HG03064 (cell line): ENCODE results near the gene RS1.

Experiments
- ATAC-seq: cut with Tn5 transposase; IDR thresholded peaks from one replicate; pipeline ENCODE4 v1.9.1; 2021; ENCODE audit warnings: low read depth; ENCODE audit not compliant: unreplicated experiment

The RS1 gene

DNA sequence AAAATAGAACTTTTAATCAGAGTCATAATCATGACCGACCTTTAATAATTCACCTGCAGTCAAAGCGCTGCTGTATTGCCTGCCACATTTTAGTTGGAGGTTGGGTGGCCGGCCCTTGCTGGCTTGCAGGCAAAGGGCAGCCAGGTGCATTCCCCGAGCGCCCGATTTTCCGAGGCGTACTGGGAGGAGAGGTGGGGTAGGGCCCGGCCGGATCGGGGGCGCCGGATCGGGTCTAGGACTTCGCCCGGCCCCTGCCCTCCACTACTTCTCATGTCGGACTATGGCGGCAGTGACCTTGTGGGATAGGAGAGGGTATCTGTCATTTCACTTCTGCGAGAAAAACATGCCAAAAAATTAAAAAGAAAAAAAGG, 2.5 kb upstream of the RS1 start:
- peak; percentile 28 for ATAC-seq

DNA sequence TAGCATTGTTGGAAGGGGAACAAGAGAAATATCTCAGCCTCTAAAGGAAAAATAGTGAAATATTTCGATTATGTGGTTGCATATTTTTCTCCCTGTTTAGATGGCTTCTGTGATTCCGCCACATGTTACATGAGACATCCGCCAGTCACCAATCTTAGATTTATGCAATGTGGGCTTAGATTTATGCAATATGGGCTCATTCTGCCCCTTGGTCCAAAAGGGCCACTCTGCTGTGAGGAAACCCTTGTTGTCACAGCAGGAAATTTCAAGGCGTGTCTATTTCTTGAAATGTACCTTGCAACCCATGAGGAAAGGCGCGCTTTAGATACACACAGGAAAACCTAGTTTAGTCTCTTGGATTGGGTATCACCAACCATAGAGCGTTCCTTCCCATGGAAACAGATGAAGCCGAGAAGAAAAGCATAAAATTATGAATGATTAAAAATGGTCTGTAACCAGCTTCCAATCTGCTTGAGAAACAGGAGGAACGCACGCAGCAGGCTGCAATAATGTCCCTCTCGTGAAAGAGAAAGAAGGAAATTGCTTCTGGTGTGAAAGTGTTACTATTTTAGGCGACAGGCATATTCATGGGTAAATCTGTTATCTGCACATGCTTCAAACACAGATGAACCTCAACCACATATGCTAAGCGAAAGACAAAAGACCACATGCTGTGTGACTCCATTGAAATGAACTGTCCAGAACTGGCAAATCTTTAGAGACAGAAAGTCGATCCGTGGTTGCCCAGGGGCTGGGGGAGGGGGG, 3.7 kb downstream of the RS1 start:
- no peak for ATAC-seq

DNA sequence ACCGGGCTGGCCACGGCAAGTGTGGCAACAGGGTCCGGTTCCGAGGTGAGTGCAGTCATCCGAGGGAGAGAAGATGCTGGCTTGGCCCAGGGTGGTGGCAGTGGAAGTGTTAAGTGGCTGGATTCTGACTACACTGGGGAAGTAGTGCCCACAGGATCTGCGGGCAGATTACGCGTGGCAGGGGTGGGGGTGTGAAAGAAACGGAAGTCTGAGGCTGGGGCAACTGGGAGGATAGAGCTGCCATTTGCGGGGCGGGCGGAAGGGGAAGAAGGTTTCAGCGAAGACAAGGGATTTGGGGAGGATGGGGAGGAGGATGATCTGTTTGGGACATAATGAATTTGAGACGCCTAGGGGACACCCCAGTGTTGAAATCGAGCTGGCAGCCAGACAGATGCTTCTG, 5.3 kb downstream of the RS1 start:
- ATAC-seq = no peak

DNA sequence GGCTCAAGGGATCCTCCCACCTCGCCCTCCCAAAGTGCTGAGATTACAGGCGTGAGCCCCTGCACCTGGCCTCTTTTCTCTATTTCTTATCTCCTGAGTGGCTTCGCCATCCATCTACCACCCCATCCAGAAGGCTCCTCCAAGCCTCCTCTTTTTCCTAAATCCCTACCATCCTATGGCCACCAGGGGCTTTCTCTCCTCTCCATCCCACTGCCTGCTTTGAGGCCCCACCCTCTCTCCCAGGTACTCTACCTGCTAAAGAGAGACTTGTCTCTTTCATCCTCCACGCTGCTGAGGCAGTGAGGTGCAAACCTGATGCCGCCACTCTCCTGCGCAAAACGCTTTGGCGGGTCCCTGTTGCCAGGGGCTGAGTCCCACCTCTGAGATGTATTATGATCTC, 7.0 kb downstream of the RS1 start:
- no peak for ATAC-seq

DNA sequence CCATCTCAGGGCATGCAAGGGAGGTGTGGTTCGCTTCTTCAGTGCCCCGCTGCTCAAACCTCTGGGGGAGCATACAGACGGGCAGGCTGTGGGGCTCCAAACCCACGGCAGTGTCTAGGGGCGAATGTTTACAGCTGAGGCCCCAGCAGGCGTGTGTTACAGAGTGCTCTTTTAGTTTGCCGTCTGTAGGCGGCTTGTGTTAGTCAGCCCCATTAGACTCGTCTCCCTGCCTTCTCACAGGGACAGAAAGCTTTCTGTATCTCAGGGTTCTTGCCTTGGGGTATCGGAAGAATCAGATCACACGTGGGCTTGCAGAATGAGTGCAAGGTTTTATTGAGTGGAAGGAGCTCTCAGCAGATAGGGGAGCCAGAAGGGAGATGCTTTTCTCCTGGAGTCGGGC, 10.6 kb downstream of the RS1 start:
- ATAC-seq = no peak

DNA sequence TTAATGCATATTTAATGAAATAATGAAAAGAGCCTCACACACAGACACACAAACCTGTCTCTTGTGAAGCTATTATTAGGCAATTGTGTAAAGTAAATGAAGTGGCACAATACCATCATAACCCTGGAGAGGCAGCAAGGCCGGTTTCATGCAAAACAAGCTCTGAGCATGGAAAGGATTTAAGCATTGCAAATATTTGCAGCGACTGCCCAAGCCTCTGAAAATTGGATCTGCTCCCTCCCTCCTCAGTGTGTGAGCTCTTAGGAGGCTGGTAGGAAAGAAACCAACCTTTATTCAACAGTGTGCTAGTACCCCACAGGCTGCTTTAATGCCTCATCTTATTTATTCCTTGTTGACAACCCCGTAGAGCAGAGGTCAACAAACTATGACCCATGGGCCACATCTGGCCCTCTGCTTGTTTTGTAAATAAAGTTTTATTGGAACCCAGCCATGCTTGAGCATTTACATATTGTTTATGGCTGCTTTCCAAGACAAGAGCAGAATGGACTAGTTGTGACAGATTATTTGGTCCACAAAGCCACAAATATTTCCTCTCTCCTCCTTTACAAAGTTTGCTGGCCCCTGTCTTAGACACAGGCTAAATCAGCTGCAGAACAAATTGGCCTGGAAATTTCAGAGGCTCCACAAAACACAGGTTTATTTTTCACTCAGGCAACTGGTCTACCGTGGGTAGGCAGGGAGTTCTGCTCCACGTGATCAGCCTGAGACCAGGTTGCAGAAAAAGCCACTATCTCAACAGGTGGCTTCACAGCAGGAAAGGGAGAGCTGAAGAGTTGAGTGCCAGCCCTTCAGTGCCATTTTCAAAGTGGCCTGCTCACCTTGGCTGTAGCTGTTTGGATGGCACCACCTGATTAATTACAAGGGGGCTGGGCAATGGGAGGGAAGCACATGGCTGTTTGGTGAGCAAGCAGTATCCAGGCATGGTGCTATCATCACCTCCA, 16.8 kb downstream of the RS1 start:
- no peak for ATAC-seq

DNA sequence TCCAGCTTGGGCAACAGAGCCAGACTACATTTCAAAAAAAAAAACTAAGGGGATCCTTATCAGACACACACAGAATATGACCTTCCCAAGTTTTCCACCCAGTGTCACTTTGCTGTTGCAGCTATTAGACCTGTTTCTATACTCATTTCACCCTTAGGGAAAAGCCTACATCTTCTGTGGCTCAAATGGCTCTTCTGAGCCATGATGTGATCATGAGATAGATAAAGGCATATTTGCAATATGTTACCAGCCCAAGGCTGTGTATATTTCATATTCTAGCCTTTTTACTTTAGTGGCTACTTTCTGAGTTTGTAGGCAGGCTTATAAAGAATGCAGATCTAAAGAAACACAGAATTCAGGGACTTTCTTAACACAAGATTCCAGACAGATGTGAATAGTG, 19.3 kb downstream of the RS1 start:
- ATAC-seq = no peak

DNA sequence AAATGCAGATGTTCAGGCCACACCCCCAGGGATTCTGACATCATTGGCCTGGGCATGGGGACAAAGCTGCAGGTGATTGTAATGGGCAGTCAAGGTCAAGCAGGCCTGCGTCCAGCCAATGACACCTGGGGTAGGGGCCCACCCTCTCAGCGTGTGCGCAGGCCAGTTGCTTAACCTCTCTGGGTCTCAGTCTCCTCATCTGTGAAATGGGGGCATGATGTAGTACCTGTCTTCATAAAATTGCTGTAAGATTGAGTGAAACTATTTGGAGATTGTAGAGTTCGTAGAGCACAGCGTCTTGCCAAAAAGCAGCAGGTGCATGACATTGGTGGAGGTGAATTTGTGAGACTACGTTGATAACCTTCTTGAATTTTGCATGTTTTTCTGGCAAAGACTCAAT, 21.2 kb downstream of the RS1 start:
- no peak for ATAC-seq

DNA sequence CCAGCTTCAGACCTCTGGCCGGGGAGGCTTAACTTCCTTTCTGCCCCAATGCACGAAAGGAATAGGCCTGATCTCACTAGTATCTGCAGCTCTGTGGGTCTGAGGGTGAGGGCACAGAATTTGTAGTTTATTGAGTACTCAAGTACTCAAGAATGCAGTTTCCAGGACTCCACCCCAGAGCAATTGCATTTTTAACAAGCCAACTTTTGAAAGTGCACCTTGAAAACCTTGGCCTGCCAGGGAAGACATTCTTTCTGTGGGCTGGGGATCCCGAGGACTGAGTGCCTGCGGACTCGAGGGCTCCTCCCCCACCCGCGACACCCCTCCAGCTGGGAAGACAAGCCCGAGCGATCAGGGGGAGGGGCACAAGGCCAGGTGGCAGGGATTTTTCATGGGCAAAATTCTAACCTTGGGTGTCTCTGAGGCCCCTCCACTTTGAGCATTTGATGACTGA, 22.4 kb downstream of the RS1 start:
- no peak for ATAC-seq

DNA sequence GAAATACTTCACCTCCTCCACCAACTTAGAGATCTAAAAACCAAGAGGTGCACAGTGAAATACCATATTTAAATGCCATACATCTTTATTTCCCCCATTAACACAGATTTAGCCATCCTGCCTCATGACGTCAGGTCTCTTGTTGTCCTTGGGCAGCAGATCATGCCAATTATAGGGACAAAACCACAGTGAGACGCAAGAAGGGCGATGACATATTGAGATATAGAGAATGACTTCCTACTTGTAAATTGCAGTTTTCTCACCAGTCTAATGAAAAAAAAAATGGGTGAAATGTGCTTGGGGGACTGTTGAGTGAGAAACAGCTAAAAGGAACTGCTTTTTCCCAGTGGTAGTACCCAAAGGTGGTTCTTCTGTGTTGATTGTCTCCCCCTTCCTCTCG, 24.3 kb downstream of the RS1 start:
- no peak for ATAC-seq

DNA sequence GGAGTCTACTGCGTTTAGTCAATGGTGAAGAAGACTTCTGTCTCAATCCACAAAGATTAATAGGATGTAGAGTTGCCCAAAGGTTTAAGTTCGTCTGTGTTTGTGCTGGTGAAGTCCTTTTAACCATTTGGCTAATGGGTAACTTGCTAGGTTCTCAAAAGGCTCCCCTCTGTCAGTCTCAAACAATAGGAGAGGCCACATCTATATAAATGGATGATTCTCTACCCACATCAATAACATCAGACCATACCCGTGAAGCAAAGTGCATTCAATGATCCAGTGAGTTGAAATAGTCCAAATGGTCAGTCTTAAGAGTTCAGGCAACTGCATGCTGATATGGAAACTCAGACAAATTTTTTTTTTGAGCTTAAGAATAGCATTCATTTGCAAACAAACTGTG, 28.1 kb downstream of the RS1 start:
- ATAC-seq = no peak

DNA sequence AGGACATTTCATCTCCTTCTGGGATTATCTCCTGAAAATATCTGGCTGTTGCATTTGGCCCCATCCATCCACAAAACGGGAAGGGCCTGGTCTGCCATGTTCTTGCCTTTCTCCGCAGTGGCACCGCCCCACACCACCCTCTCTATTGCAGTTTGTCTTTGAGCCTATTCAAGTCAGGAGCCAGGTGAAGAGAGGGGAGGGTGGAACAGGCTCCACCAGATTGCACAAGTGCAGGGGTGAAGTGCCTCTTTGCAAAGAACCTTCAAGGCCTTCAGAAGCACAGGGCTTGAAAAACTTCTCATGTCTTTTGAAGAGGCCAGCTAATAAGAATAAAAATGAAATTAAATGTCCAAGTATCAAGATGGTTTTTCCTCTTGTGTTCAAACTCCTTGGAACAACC, 28.7 kb downstream of the RS1 start:
- ATAC-seq = no peak

DNA sequence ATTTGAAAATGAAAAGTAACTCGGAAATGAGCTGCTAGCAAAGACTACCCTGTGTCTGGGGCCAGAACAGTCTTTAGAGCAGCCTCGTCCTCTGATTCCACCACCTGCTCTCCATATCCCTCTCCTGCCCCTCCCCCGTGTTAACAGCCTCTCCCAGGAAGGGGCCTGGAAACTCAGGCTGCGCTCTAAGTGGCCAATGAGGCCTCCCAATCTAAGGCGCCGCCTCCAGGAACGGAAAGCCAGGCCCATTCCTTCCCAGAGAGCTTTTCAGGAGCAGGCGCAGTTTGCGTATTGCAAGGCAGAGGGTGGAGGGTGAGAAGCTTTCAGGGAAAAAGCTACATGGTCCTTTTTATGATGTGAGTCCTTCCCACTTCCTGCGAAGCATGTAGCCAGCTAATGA, 31.2 kb downstream of the RS1 start:
- ATAC-seq = no peak

DNA sequence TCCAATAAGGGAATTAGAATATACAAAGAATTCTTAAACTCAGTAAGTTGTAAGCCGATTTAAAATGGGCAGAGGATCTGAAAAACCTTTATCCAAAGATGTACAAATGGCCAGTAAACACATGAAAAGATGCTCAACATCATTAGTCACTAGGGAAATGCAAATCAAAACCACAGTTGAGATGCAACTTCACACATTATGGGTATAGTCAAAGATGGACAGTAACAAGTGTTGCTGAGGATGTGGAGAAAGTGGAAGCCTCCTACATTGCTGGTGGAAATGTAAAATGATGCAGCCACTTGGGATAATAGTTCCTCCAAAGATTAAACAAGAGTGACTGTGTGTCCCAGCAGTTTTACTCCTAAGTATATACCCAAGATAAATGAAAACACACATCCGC, 32.6 kb downstream of the RS1 start:
- ATAC-seq = no peak

DNA sequence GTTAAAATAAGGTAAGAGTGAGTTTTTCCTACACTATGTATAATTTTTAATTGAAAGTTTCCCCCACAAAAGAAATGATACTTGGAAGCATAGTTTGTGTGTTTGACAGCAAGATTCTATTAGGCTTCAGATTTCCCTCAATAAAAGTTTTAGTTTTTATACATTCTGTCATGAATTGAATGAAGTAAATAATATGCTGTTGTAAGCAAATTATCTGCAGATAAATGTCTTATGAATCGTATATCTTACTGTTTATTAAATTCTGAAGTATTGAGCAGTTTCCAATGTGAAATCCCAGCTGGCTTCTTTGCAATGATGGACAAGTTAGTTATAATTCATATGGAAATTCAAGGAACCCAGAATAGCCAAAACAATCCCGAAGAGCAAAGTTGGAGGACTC, 33.5 kb downstream of the RS1 start:
- no peak for ATAC-seq

DNA sequence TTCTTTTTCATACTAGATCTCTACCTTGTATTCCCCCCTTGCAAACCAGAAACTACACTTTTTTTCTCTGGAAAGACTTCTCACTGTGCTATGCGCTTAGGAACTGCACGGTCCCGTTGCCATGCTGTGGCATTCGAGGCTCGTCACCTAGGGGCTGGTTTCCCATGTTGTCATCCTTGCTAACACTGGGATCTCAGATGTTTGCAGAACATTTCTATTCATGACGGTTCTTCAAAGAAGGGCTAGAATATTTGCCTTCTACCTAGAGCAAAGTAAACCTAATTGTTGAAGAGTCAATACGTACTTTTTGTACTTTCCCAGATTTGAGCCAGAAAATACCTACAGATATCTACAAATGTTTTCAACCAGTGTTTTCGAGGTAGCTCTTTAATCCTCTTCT, 41.0 kb downstream of the RS1 start:
- no peak for ATAC-seq

DNA sequence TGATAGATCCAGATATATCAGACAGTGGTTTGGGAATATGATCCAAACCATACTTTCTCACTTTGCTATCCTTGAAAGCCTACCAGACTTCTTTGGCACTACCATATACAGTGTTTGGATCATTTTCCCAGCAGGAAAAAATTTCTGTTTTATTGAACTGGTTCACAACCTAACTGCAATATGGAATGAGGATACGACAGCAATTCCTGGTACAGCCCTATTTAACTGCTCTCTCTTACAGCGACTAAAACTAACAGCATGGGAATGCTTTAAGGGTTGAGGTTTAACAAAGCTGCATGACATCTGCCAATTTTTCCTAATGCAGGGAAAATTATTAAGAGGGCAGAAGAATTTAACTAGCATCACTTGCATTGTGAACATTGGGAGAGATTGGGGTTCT, 47.3 kb downstream of the RS1 start:
- no peak for ATAC-seq

DNA sequence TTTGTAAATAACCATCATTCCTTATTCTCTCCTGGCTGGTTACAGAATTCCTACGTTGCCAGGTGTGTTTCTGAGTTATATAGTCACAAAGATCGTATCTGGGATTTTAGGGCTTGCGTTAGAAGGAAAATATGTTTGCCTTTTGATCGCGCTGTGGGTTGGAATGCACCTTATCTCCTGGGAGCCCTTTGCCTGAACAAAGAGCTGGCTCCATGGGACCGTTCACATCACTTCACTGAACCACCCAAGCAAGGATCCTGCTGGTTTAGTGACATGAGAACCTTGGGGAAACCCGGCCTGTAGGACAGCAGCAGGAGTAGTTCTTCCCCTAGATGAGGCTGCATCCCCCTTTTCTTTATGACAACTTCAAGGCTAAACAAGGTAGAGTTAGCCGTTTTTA, 51.6 kb downstream of the RS1 start:
- no peak for ATAC-seq

DNA sequence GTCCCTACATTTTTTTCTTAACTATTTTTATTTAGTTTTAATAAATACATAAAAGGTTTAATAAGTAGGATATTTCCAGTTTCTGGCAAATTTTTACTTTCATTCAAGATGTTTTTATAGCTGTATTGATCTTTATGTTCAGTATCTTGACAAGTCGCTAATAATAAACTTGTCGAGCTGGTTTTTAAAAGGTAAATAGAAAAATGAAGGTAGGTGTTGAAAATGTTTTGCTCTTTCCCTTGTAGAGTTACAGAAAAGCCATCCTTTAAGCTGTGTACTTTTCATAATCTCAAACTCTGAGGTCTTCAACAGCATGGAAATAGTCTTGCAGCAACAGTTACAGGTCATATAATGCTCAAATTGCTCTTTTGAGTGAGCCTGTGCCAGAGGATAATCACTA, 52.6 kb downstream of the RS1 start:
- ATAC-seq = no peak

DNA sequence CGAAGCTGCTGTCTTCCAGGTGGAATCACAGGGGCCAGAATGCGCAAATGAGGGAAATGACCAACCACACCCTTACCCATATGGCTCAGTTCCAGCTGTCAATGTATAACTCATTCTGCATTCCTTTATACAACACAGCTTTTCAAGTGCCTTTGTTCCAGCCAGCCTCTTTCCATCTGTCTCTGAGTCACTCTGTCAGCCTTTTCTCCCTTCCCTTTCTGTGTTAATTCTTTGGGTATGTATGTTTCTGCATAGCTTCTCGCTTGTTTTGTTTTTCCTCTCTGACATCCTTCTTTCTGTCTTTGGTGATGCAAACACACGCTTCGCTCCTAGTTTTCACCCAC, 54.5 kb downstream of the RS1 start:
- no peak for ATAC-seq

DNA sequence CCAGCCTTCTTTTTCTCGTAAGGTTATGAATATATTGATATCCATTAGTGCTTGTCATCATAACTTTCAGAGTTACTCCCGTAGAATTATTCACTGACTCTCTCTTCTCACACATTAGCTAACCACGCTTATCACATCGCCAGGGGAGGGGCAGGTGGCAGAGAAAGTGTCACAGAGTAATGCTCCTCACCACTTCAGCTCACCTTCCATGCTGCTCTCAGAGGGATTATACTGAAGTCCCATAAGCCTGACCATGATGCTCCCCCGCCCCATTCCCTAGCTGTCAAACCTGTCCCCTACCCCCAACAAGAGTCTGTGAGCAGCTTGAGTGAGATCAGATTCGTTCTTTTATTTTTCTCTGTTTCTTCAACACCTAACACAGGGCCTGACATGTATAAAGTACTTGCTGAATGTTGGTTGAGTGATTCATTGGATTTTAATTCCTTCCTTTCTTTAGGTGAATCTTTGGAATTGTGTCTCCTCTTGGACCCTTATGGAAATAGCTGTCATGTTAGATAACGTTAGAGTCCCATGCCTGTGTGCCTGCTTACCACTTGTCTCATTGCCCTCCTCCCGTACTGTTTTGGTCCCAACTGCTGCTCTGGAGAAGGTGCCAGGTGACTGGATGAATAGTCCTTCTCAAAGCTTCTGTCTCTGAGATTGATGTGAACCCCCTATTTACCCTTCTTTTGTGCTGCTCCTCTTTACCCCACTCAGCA, 55.1 kb downstream of the RS1 start:
- no peak for ATAC-seq
